ENCODE results near the gene OAS3. TPM values are rescaled to one million over a fixed set of nuclear protein-coding genes. Genes with fewer than 3 reads are reported as not detected.

OAS3 gene
- total and polyA plus RNA-seq, 9 of the 15 experiments (the other 6 are each of a cell fraction or from before 2014, with no cell fraction given), result 0.21 to 2.0 (median 0.83) TPM

- no peaks in the 10 kb centered on the region for H3K4me1 ChIP-seq (replicated peaks in 1 of 2; ENCODE audit: control insufficient read depth in 2 of 2, insufficient read depth in 2 of 2, low read length in 2 of 2)
- H3K4me2 ChIP-seq (ENCODE audit: insufficient read depth, low read length), result no peak overlapping the region
- ChIA-PET CTCF (ENCODE audit: low intra/inter-chr PET ratio) (interaction anchor here (0.6 to 2.1 kb wide), 7 partner anchors 39 to 818 kb away, joined by 3 to 8 read pairs (median 3); partner anchors contain the start of gene SLC8B1), POLR2A (interaction anchor here (0.7 to 1.0 kb wide), 6 partner anchors 9 to 215 kb away, joined by 3 to 4 read pairs (median 3); no protein-coding TSS in a partner anchor)
- intact Hi-C loops (cut with micrococcal nuclease) (loop anchor here (2.0 to 5.0 kb wide), 3 partner anchors 38 to 160 kb away; no protein-coding TSS in a partner anchor), in situ Hi-C loops (cut with MboI) (no loop called here)
- H3K4me3 ChIP-seq, result no peak overlapping the region
- no peaks in the 10 kb centered on the region for H4K20me1 ChIP-seq (replicated peaks; ENCODE audit: control insufficient read depth, insufficient read depth, low read length)
- ATAC-seq (peak; percentile 83), FAIRE-seq (peak; percentile 98), DNase-seq (ENCODE audit: extremely low read depth in 1 of 4, low spot score in 3 of 4) (peak; percentile 73 to 84 (median 84))
- no peak overlapping the region for H2AFZ ChIP-seq (ENCODE audit: low read depth, low read length)
- no peaks in the 10 kb centered on the region for H3K27me3 ChIP-seq (ENCODE audit: control insufficient read depth in 2 of 2, insufficient read depth in 2 of 2, low read length in 2 of 2)
- H3K79me2 ChIP-seq (ENCODE audit: control insufficient read depth, insufficient read depth, low read length), result no peaks in the 10 kb centered on the region
- H3K9me1 ChIP-seq (ENCODE audit: control insufficient read depth, insufficient read depth, low read length), result no peaks in the 10 kb centered on the region
- no peak overlapping the region for H3K27ac ChIP-seq (ENCODE audit: extremely low read depth, low read depth, low read length)
- H3K9me3 ChIP-seq (replicated peaks; ENCODE audit: control insufficient read depth, insufficient read depth, low read depth, low read length), result no peaks in the 10 kb centered on the region
- H3K36me3 ChIP-seq (ENCODE audit: control insufficient read depth, insufficient read depth, low read length), result no peaks in the 10 kb centered on the region
- no peak overlapping the region for H3K9ac ChIP-seq (ENCODE audit: insufficient read depth in 1 of 2, low read depth in 2 of 2, low read length in 2 of 2)
- BruUV-seq (replicated peaks), result no TSS peak
- WGBS (ENCODE audit: insufficient coverage, low coverage, missing lambda C conversion rate), result 0% methylated on average over 2 of the region's 2 CpGs
- TF ChIP-seq SMARCA4 (IDR thresholded peaks at IDR 0.05) (no peak), REST (IDR thresholded peaks at IDR 0.05; ENCODE audit: borderline replicate concordance) (peak; percentile 69; the same call in 1 of the 2 replicates), REST (CRISPR knock-in tag; IDR thresholded peaks at IDR 0.05; ENCODE audit: low read depth) (no peak), ARNT (IDR thresholded peaks at IDR 0.05) (peak in 1 of 2 experiments; percentile 54; a peak in 1 of 4 replicates), DEAF1 (CRISPR knock-in tag; IDR thresholded peaks at IDR 0.05) (peak; percentile 51), OTX1 (CRISPR knock-in tag; IDR thresholded peaks at IDR 0.05) (0 out of 2 replicates have a peak, but pooled peaks have one; percentile 11), KLF16 (IDR thresholded peaks at IDR 0.05) (peak; percentile 66; the same call in 1 of the 2 replicates), SNIP1 (IDR thresholded peaks at IDR 0.05; ENCODE audit: low read depth) (no peak), ADNP (tag; IDR thresholded peaks at IDR 0.05) (peak; percentile 94), ZNF324 (CRISPR knock-in tag; IDR thresholded peaks at IDR 0.05) (peak; percentile 99), ZNF766 (CRISPR knock-in tag; conservative IDR thresholded peaks at IDR 0.05) (peak; percentile 82)
Observed at GRCh38 chr12:112992541-112993398, 54.5 kb downstream of the OAS3 start.
